ENCODE results near the gene TMPRSS13.

DNA sequence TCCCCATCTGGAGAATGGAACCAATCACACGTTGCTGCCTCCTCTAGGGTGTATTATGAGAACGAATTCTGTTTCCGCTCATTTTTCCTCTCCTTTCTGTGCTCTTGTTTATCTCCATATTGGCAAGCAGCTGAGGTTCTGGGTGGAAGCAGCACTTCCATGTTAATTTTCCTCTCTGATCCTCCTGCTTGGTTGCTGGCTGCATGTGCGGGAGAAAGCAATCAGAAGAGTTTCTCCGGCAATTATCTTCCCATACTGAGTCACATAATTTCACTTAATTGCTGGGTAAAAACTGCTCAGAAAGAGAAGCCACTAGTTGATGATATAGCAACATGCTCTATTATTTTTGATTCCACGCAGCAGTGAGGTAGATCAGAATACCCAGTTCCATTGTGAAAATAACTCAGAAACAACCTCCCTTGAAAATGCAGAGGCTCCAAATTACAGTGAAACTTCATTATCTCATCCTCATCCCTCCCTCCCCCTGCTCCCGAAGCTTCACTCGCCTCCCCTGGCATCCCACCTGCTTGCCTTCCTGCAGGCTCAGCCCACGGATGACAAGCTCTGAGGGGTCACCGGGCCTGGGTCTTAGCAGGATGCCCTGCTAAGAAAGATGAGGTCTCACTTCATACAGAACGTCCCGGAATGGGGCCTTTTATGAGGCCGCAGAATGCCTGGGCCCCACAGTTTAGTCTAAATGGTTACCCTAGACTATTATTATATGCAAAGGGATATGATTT lies 73.1 kb downstream of the TMPRSS13 start:
- TF ChIP-seq, protein P1, sequence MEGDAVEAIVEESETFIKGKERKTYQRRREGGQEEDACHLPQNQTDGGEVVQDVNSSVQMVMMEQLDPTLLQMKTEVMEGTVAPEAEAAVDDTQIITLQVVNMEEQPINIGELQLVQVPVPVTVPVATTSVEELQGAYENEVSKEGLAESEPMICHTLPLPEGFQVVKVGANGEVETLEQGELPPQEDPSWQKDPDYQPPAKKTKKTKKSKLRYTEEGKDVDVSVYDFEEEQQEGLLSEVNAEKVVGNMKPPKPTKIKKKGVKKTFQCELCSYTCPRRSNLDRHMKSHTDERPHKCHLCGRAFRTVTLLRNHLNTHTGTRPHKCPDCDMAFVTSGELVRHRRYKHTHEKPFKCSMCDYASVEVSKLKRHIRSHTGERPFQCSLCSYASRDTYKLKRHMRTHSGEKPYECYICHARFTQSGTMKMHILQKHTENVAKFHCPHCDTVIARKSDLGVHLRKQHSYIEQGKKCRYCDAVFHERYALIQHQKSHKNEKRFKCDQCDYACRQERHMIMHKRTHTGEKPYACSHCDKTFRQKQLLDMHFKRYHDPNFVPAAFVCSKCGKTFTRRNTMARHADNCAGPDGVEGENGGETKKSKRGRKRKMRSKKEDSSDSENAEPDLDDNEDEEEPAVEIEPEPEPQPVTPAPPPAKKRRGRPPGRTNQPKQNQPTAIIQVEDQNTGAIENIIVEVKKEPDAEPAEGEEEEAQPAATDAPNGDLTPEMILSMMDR (IDR thresholded peaks at IDR 0.05 in 8 of 11, conservative IDR thresholded peaks at IDR 0.05 in 3 of 11): no peak
- no peak for TF ChIP-seq POLR2AphosphoS5 (IDR thresholded peaks at IDR 0.05)
- TF ChIP-seq POLR2A (IDR thresholded peaks at IDR 0.05): no peak

Measured in spleen (tissue), 7 donors.